ENCODE measurements around the gene PRR3. TPM values are rescaled to one million over a fixed set of nuclear protein-coding genes. Genes with fewer than 3 reads are reported as not detected.
"Not testable (repeated sequence)": the region's sequence is repeated elsewhere in the genome, so short reads cannot be mapped to it uniquely, and the experiment has no call there.

The PRR3 gene, protein sequence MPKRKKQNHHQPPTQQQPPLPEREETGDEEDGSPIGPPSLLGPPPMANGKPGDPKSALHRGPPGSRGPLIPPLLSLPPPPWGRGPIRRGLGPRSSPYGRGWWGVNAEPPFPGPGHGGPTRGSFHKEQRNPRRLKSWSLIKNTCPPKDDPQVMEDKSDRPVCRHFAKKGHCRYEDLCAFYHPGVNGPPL
- 38.2 and 39.7 TPM in 2 replicates for total RNA-seq

- H3K27ac Mint-ChIP-seq: peak within 1 kb of the TSS; percentile 97
- H3K9me3 Mint-ChIP-seq: no peaks in the 10 kb centered on the region
- H3K27me3 Mint-ChIP-seq: no peaks in the 10 kb centered on the region
- DNase-seq: peak; percentile 97
- intact Hi-C loops (cut with micrococcal nuclease): loop anchor here (1.0 to 10.0 kb wide), 9 partner anchors 14 to 1418 kb away; partner anchors contain the start of genes ABCF1, DXO, HLA-E and MDC1
- H3K36me3 Mint-ChIP-seq (ENCODE audit: low read depth): peaks cover 52% of the 10 kb centered on the region
- H3K4me3 Mint-ChIP-seq: peak within 1 kb of the TSS; percentile 89
- H3K4me1 Mint-ChIP-seq: peaks cover 26% of the 10 kb centered on the region
These were observed at the start of gene PRR3 for GRCh38 chr6:30556906-30557682. Gene PRR3, plus strand, starts transcription at chr6:30557295. Its CDS starts 50 bp downstream, at chr6:30557345.

GRCh38 chr6:30507849-30508827, 49.0 kb upstream of the PRR3 start:
- intact Hi-C loops (cut with micrococcal nuclease): loop anchor here (1.0 to 2.0 kb wide), 2 partner anchors 12 to 21 kb away; no protein-coding TSS in a partner anchor
- H3K36me3 Mint-ChIP-seq (ENCODE audit: low read depth): peaks cover 4% of the 10 kb centered on the region
- H3K9me3 Mint-ChIP-seq: peaks cover 4% of the 10 kb centered on the region
- DNase-seq: no peak
- H3K27ac Mint-ChIP-seq: peak overlapping the region; percentile 88
- H3K4me1 Mint-ChIP-seq: peaks cover 44% of the 10 kb centered on the region
- H3K4me3 Mint-ChIP-seq: peak overlapping the region; percentile 59
- no peaks in the 10 kb centered on the region for H3K27me3 Mint-ChIP-seq

DNA sequence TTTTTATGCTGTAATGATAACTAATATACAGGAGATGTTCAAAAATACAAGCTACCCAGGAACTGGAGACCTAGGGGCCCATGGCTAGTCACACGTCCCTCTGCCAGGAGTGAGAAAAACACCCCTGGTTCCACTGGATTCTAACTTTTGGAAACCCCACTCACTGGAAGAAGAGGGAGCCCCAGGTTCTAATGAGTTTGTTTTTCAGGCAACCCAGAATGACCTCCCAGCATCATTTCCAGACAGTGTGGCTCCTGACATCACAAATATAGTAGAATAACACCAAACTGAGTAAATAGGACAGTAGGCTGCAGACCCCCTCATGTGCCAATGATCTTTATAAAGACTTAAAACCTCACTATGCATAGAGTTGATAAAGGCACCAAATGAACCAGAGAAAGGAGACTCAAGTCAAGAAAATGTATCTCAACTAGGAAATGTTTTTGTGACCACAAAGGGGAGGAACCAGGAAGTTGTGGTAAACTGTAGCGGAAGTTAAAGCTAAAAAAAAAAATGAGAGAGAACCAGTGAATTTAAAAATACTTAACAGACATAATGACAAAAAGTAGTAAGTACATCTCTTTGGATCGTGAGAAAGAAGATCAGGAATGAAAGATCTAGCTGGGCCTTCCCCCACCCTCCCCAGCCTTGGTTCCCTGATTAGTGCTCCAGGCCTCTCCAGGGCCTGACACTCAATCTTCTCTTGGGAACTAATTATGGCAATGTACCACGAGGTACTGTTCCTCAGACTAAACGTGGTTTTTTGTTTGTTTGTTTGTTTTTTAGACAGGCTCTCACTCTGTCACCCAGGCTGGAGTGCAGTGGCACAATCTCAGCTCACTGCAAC, 48.0 kb upstream of the PRR3 start:
- Mint-ChIP-seq H3K36me3 (ENCODE audit: low read depth) (peaks cover 4% of the 10 kb centered on the region), H3K4me3 (peak overlapping the region; percentile 59), H3K9me3 (peaks cover 4% of the 10 kb centered on the region), H3K27me3 (no peaks in the 10 kb centered on the region), H3K4me1 (peaks cover 45% of the 10 kb centered on the region), H3K27ac (peak overlapping the region; percentile 88)
- DNase-seq: peak; percentile 89
- intact Hi-C loops (cut with micrococcal nuclease): loop anchor here (1.0 to 2.0 kb wide), 4 partner anchors 9 to 20 kb away; partner anchors contain the start of gene HLA-E

DNA sequence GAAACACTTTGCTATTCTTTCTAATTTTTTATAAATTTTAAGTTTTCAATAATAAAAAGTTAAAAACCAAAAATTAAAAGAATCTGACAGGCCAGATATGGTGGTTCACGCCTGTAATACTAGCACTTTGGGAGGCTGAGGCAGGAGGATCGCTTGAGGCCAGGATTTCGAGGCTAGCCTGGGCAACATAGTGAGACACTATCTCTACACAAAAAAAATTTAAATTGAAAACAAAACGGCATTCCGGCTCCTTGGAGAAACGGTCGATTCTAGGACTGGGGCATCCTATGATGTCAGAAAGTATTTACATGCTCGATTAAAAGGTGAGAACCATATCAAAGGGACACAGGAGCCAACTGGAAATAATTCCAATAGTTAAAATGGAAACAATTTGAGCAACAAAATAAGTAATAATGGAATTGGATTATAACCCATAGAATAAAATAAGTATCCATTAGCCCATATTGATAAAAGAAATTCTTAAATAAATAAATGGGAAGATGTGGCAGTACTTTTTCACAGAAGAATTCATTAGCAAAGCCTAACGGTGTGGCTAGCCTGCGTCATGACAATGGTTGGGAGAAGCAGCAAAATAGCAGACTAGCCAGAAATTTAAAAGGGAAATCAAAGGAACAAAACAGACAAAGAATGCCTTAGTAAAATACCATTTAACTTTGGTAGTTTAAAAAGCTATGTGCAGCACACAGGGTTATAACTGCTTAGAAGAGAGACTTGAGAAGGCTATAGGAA, 46.5 kb upstream of the PRR3 start:
- peaks cover 54% of the 10 kb centered on the region for H3K4me1 Mint-ChIP-seq
- peak overlapping the region; percentile 66 for H3K27ac Mint-ChIP-seq
- no peaks in the 10 kb centered on the region for H3K27me3 Mint-ChIP-seq
- DNase-seq: no peak
- H3K9me3 Mint-ChIP-seq: peaks cover 7% of the 10 kb centered on the region
- H3K36me3 Mint-ChIP-seq (ENCODE audit: low read depth): peaks cover 4% of the 10 kb centered on the region
- intact Hi-C loops (cut with micrococcal nuclease): no loop called here
- H3K4me3 Mint-ChIP-seq: peak overlapping the region; percentile 55

DNA sequence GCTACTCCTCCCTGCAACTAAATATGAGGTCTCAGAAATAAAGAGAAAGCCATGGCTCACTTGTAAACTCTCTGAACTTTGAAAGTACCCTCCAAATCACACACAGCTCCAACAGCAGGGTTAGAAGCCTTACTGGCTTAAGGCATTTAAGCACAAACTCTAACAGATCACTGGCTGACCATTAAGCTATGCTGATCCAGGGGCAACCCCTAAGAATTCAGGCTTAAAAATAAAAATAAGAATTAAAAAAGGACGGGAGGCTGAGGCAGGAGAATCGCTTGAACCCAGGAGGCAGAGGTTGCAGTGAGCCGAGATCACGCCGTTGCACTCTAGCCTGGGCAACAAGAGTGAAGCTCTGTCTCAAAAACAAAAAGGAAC, 45.9 kb upstream of the PRR3 start:
- DNase-seq: peak; percentile 58
- H3K4me1 Mint-ChIP-seq: peaks cover 59% of the 10 kb centered on the region
- H3K27me3 Mint-ChIP-seq: no peaks in the 10 kb centered on the region
- H3K4me3 Mint-ChIP-seq: peak overlapping the region; percentile 55
- H3K36me3 Mint-ChIP-seq (ENCODE audit: low read depth): peaks cover 4% of the 10 kb centered on the region
- H3K27ac Mint-ChIP-seq: peak overlapping the region; percentile 66
- peaks cover 7% of the 10 kb centered on the region for H3K9me3 Mint-ChIP-seq
- intact Hi-C loops (cut with micrococcal nuclease): no loop called here

DNA sequence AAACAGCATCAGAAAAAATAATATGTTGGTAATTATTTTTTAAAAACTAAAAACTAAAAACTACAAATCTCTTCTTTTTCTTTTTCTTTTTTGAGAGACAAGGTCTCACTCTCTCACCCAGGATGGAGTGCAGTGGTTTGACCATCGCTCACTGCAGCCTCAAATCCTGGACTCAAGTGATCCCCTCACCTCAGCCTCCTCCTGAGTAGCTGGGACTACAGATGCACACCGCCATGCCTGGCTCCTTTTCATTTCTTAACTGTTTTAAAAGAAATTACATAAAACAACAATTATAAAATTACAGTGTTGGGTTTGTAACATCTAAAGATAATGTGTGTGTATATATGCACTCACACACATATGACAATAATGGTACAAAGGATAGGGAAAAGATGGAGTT, 43.6 kb upstream of the PRR3 start:
- no peaks in the 10 kb centered on the region for H3K27me3 Mint-ChIP-seq
- peaks cover 54% of the 10 kb centered on the region for H3K4me1 Mint-ChIP-seq
- H3K4me3 Mint-ChIP-seq: no peak overlapping the region
- intact Hi-C loops (cut with micrococcal nuclease): no loop called here
- peaks cover 6% of the 10 kb centered on the region for H3K36me3 Mint-ChIP-seq (ENCODE audit: low read depth)
- peaks cover 10% of the 10 kb centered on the region for H3K9me3 Mint-ChIP-seq
- H3K27ac Mint-ChIP-seq: no peak overlapping the region
- DNase-seq: no peak

GRCh38 chr6:30515106-30515505, 42.0 kb upstream of the PRR3 start:
- no peak for DNase-seq
- peaks cover 10% of the 10 kb centered on the region for H3K36me3 Mint-ChIP-seq (ENCODE audit: low read depth)
- H3K27me3 Mint-ChIP-seq: no peaks in the 10 kb centered on the region
- peak overlapping the region; percentile 83 for H3K4me3 Mint-ChIP-seq
- H3K9me3 Mint-ChIP-seq: peaks cover 12% of the 10 kb centered on the region
- H3K27ac Mint-ChIP-seq: peak overlapping the region; percentile 96
- peaks cover 49% of the 10 kb centered on the region for H3K4me1 Mint-ChIP-seq
- intact Hi-C loops (cut with micrococcal nuclease): no loop called here

- Mint-ChIP-seq H3K27ac (peak overlapping the region; percentile 97), H3K4me3 (peak overlapping the region; percentile 83), H3K36me3 (ENCODE audit: low read depth) (peaks cover 16% of the 10 kb centered on the region), H3K9me3 (peaks cover 12% of the 10 kb centered on the region), H3K4me1 (peaks cover 44% of the 10 kb centered on the region), H3K27me3 (no peaks in the 10 kb centered on the region)
- peak; percentile 97 for DNase-seq
- intact Hi-C loops (cut with micrococcal nuclease): loop anchor here (1.0 to 2.0 kb wide), 2 partner anchors 12 to 19 kb away; no protein-coding TSS in a partner anchor
These were observed 40.9 kb upstream of the PRR3 start for GRCh38 chr6:30515944-30516753.

GRCh38 chr6:30516754-30517076, 40.4 kb upstream of the PRR3 start:
- Mint-ChIP-seq H3K27ac (peak overlapping the region; percentile 97), H3K9me3 (peaks cover 12% of the 10 kb centered on the region), H3K36me3 (ENCODE audit: low read depth) (peaks cover 16% of the 10 kb centered on the region), H3K4me3 (peak overlapping the region; percentile 83), H3K4me1 (peaks cover 42% of the 10 kb centered on the region)
- not testable (repeated sequence) for H3K27me3 Mint-ChIP-seq, DNase-seq
- intact Hi-C loops (cut with micrococcal nuclease): loop anchor here (1.0 to 2.0 kb wide), 2 partner anchors 12 to 20 kb away; no protein-coding TSS in a partner anchor

GRCh38 chr6:30517767-30518504, 39.2 kb upstream of the PRR3 start:
- H3K4me3 Mint-ChIP-seq, DNase-seq, H3K27me3 Mint-ChIP-seq: not testable (repeated sequence)
- Mint-ChIP-seq H3K9me3 (peaks cover 19% of the 10 kb centered on the region), H3K4me1 (peaks cover 48% of the 10 kb centered on the region), H3K27ac (peak overlapping the region; percentile 51), H3K36me3 (ENCODE audit: low read depth) (peaks cover 24% of the 10 kb centered on the region)
- intact Hi-C loops (cut with micrococcal nuclease): loop anchor here (2.0 kb wide), 1 partner anchor 21 kb away; no protein-coding TSS in a partner anchor

DNA sequence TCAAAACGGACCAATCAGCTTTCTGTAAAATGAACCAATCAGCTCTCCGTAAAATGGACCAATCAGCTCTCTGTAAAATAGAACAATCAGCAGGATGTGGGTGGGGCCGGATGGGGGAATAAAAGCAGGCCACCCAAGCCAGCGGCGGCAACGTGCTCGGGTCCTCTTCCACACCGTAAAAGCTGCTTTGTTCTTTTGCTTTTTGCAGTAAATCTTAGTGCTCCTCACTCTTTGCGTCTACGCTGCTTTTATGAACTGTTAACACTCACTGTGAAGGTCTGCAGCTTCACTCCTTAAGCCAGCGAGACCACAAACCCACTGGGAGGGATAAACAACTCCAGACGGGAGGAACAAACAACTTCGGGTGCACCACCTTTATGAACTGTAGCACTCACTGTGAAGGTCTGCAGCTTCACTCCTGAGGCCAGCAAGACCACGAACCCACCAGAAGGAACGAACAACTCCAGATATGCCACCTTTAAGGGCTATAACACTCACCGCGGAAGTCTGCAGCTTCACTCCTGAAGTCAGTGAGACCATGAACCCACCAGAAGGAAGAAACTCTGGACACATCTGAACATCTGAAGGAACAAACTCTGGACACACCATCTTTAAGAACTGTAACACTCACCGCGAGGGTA, 38.5 kb upstream of the PRR3 start:
- peaks cover 25% of the 10 kb centered on the region for H3K36me3 Mint-ChIP-seq (ENCODE audit: low read depth)
- H3K9me3 Mint-ChIP-seq: peaks cover 26% of the 10 kb centered on the region
- peak; percentile 78 for DNase-seq
- H3K27ac Mint-ChIP-seq: peak overlapping the region; percentile 9
- peaks cover 51% of the 10 kb centered on the region for H3K4me1 Mint-ChIP-seq
- H3K27me3 Mint-ChIP-seq; H3K4me3 Mint-ChIP-seq; intact Hi-C loops (cut with micrococcal nuclease): not testable (repeated sequence)
